GM18499 (cell line): ENCODE results near the gene FA2H.
"Not testable (repeated sequence)": the region's sequence is repeated elsewhere in the genome, so short reads cannot be mapped to it uniquely, and the experiment has no call there.

Experiments used
- ATAC-seq: cut with Tn5 transposase; IDR thresholded peaks from one replicate; pipeline ENCODE4 v1.9.1; 2021; ENCODE audit warnings: moderate number of reproducible peaks; ENCODE audit not compliant: insufficient read depth, unreplicated experiment

The FA2H gene

GRCh38 chr16:74700116-74700437, 74.5 kb downstream of the FA2H start:
- ATAC-seq: no peak

DNA sequence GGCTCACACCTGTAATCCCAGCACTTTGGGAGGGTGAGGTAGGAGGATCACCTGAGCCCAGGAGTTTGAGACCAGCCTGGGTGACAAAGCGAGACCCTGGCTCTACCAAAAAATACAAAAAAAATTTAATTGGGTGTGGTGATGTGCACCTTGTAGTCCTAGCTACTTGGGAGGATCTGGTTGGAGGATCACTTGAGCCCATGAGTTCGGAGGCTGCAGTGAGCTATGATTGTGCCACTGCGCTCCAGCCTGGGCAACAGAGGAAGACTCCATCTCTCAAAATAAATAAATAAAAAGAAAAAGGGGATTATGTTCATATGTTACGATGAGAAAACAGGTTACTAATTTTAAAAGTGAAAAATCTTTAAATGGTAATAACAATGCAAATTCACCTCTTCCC, 75.0 kb downstream of the FA2H start:
- no peak for ATAC-seq

DNA sequence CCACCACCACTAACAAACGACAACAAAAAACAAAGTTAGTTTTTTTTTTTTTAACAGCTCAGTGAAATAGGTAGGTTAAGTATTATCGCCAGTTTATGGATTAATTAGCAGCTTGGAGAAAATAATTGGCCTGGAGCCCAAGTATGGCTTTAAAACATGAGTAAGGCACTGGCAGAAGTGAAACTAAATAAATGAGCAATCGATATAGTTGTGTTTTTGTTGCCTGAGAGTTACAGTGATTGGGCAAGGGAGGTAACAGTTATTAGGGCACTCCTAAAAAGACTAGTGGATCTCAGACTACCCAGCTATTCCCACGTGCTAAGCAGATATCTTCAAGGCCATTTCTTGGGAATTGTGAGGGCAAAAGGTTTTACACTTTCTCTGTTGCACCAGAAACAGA, 76.4 kb downstream of the FA2H start:
- ATAC-seq: no peak

GRCh38 chr16:74695450-74696422, 78.9 kb downstream of the FA2H start:
- peak; percentile 93 for ATAC-seq

DNA sequence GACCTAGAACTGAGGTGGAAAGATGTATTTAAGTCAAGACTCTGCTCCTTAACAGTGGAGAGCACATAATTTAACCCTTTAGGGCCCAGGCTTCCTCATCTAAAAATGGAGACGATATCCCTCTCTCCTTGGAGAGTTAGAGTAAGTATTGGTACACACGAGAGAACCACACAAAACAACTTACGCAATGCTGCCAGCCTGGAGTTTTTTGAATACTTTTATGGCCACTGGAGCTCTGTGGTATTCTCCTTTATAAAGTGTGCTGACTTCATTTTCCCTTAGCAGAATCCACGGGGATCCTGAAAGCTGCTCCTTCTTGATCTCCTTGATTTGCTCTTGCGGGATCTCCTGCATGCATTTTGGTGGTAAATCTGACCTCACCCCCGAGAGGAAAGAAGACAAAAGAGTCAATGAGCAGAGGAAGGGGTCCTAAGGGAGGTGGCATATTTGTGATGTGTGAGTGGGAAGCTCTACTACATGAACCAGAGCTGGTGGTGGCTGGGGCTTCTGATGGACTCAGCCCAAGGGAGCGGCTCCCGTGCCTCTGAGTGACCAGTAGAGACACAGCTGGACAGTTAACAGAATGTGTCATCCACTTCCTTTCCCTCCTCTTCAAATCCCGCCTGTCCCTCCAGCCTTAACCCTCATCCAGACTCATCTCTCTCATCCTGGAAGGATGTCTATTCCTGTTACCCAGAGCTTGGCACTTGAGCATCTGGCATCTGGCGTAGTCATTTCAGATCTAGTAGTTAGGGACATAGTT, 83.3 kb downstream of the FA2H start:
- no peak for ATAC-seq

DNA sequence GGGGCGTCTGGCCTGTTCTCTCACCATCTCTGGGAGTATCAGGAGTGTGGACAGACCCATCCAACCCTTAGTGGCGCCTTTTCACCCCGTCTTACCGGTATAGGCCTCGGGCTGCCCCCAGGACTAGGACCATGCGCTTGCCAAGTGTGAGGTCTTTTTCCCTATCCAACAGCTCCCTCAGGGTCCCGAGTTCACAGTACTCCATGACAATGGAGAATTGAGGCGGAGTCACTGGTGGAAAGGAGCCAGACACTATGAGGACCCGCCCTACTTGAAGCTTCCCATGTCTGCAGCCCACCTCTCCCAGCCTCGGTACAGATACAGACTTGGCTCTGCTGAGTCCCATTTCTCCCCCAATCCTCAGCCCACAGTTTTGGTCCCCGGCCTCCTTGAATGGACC, 92.1 kb downstream of the FA2H start:
- ATAC-seq: no peak

- no peak for ATAC-seq
These were observed 93.9 kb downstream of the FA2H start for GRCh38 chr16:74680681-74681080.

DNA sequence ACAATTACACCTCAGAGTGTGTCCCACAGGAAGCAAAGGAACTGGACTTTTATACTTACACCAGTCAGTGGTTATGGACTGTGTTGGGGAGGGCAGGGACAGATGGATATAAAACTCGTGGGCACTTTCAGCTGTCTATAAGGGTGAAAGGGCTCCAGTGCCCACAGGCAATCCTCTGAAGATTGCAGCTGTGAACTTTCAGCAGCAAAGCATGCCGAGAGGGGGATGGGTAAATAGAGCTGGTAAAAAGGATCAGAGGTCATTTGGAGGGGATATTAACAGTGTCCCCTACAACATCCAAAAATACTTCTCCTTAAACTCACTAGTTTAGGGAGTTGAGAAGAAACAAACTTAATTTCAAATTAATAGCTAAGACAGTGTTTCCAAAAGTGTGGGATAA, 94.6 kb downstream of the FA2H start:
- ATAC-seq: no peak

GRCh38 chr16:74677868-74678267, 96.8 kb downstream of the FA2H start:
- no peak for ATAC-seq

GRCh38 chr16:74673876-74674275, 100.7 kb downstream of the FA2H start:
- no peak for ATAC-seq

- not testable (repeated sequence) for ATAC-seq
These were observed 105.7 kb downstream of the FA2H start for GRCh38 chr16:74668877-74669276.

DNA sequence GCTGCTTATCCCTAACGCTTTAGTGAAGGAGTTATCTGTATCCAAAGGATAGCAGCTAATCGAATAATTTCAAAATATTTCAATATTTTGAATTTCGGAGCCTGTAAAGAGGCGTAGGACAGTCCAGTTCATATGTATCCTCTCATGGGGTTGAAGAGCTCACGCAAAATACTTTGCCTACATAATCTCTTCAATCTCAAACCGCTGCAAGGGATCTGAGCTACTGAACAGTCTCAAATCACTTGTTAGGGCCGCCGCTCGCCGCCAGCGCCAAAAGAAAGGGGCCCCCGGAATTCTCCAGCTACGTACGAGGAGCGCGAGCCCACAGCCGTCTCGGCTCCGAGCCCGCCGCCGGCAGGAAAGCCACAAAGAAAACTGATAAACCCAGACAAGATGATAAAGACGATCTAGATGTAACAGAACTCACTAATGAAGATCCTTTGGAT, 107.3 kb downstream of the FA2H start:
- no peak for ATAC-seq

DNA sequence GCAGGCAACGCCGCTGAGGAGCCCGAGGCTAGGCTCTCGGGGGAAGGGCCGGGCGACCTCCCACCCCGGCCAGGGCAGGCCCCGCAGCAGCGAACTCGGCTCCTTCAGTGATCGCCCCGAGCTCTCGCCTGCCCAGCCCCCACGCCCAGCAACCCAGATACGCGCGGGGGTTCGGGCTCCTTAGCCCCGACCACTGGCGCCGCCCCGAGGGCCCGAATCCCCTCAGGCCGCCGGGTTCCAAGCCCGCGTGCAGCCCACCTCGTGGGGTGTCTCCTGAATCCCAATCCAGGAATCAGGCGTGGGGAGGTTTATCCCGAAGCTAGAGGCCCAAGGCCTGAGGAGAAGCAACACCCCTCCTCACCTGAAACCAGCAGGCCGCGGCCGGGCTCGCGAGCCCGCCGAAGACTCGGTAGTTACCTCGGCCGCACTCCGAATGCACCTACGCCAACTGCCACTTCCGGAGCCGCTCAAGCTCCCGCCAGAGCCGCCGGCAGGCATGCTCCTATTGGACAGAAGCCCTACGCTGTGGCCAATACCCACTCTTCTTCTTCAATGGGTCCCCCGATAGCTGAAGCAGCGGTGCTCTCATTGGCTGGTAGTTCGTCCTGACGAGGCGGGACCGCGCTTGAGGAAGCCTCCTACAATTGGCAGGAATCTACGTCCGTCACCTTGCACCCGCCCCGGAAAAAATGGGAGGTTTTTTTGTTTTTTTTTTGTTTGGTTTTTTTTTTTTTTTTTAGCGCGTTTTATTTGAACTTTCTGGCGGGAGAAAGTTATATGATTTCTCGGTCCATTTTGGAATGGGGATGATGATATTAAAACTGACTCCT, 108.0 kb downstream of the FA2H start, which contains the start of gene RFWD3:
TSS of gene RFWD3 (minus strand) at position 453 of the 830 bp plus-strand sequence. CDS start 5,428 bp downstream, outside the sequence.
- peak; percentile 99 for ATAC-seq

DNA sequence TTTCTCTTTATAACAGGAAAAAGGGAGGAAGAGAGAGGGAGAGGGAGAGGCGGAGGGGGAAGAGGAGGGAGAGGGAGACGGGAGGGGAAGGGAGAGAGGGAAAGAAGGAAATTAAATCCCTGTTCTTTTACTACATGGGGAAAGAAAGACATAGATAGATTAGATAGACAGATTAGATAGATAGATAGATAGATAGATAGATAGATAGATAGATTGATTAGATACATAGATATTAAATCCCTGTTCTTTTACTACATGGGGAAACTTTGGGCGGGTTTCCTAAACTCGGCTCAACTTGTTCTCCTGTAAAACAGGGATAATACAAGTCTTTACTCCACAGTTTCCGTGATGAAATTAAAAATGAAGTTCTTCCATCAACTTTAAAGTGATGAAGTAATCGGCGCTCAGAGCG, 108.6 kb downstream of the FA2H start:
- no peak for ATAC-seq
